ENCODE results near the gene AP1B1. TPM values are rescaled to one million over a fixed set of nuclear protein-coding genes. Genes with fewer than 3 reads are reported as not detected.
A peak's percentile ranks its signal among the peaks of the same experiment; 100 is the strongest.

AP1B1 gene
- total RNA-seq, 4 donors from 2014 or later: 55.6 to 97.0 (median 89.4) TPM

DNA sequence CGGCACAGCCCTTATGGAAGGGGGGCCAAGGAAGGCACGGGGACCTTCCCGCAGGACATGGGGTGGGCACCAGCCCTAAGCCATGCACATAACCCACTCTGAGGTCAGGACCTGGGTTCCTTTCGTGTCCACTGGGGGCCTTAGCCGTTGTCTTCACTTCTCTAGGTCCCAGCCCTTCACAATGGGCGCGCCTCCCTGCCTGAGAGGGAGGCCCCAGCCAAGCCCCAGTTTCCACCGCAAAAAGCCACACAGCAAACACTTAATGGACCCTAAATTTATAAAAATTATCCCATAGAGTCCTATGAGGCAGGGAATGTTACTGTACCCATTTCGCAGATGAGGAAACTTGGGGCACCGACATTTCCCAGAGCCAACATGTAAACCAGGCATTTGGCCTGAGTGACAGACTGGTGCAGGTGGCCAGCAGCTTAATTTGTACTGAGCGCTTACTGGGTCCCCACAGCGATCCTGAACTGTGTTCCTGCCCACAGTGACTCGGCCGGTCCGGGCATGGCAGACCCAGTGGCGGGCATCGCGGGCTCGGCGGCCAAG lies 80.7 kb downstream of the AP1B1 start:
- Histone ChIP-seq H3K36me3 (no peaks in the 10 kb centered on the region), H3K9me3 (no peaks in the 10 kb centered on the region), H3K4me1 (peaks cover 70% of the 10 kb centered on the region), H3K4me3 (peak overlapping the region; percentile 88), H3K27ac (peak overlapping the region; percentile 91), H3K27me3 (no peaks in the 10 kb centered on the region)
- 20% methylated on average over 11 of the region's 20 CpGs for WGBS
- TF ChIP-seq POLR2A (IDR thresholded peaks at IDR 0.05) (no peak), POLR2AphosphoS5 (IDR thresholded peaks at IDR 0.05) (no peak), EP300 (IDR thresholded peaks at IDR 0.05) (no peak)
- TF ChIP-seq, protein P1, sequence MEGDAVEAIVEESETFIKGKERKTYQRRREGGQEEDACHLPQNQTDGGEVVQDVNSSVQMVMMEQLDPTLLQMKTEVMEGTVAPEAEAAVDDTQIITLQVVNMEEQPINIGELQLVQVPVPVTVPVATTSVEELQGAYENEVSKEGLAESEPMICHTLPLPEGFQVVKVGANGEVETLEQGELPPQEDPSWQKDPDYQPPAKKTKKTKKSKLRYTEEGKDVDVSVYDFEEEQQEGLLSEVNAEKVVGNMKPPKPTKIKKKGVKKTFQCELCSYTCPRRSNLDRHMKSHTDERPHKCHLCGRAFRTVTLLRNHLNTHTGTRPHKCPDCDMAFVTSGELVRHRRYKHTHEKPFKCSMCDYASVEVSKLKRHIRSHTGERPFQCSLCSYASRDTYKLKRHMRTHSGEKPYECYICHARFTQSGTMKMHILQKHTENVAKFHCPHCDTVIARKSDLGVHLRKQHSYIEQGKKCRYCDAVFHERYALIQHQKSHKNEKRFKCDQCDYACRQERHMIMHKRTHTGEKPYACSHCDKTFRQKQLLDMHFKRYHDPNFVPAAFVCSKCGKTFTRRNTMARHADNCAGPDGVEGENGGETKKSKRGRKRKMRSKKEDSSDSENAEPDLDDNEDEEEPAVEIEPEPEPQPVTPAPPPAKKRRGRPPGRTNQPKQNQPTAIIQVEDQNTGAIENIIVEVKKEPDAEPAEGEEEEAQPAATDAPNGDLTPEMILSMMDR (IDR thresholded peaks at IDR 0.05): no peak
- no peak for DNase-seq (ENCODE audit: low spot score in 2 of 2)

DNA sequence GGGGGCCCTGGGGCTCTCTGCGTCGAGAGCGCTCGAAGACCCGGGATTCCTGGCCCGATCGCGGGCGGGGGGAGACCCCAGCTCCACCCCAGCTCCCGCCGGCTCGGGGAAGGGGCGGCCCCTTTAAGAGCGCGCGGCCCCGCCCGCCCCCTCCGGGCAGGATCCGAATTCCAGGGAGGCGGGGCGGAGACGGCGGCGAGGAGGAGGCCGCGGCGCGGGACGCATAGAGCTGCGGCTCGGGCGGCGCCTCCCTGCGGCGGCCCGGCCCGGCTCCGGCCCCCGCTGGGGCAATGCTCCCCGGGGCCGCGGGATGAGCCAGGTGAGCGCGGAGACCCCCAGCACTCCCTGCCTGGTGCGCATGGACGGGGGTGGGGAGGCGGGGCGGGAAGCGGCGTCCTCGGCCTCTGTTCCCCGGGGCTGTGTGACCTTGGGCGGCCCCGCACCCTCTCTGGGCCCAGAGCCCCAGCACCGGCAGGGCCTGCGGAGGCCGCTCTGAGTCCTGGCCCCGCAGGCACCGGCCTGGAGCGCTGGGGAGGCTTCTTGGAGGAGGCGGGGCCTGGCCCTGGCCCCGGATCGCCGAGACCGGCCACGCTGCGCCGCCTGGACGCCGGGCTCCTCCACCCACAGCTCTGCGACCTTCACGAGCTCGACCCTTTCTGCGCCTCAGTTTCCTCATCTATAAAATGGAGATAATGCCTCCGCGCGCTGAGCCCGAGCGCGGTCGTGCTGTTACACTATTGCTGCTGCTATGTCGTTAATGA lies 81.4 kb downstream of the AP1B1 start:
- peak in 1 of 2 donors; percentile 88 for DNase-seq (ENCODE audit: low spot score in 2 of 2)
- Histone ChIP-seq H3K4me3 (peak overlapping the region; percentile 88), H3K27ac (peak overlapping the region; percentile 91), H3K27me3 (no peaks in the 10 kb centered on the region), H3K4me1 (peaks cover 71% of the 10 kb centered on the region), H3K36me3 (no peaks in the 10 kb centered on the region), H3K9me3 (no peaks in the 10 kb centered on the region)
- 29% methylated on average over 1 of the region's 83 CpGs for WGBS
- TF ChIP-seq POLR2AphosphoS5 (IDR thresholded peaks at IDR 0.05) (no peak), EP300 (IDR thresholded peaks at IDR 0.05) (no peak), POLR2A (IDR thresholded peaks at IDR 0.05) (peak in 1 of 2 donors; percentile 39)
- TF ChIP-seq, protein P1 (IDR thresholded peaks at IDR 0.05): no peak

DNA sequence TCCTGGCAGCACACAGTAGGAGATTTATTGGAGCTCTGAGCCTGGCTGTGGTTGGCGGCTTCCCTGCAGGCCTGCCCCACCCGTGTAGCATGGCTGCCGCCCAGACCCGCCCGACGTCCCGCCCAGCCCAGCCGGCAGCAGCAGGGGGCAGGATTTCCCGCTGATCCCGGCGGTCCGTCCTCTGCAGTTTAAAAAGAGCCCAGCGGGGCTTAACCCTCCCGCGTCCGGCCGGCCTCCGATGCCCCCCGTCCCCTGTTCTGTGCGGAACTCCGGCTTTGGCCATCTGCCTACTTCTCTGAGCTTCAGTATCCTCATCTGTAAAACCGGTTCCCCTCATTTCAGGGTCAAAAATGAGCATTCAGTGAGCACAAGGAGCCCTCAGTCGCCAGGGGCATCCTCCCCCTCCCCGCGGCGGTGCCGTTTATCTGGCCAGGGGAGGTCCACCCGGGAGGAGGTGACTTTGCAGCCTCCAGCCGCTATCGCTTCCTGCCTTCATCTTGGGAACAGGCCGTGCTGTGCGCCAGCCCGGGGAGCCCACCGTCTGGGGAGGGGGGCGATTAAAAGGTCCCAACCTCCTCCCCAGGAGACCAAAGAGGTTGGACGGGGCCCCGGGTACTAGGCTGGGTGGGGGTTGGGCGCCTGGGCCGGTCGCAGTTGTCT lies 82.1 kb downstream of the AP1B1 start, which contains the start of gene GAS2L1:
GAS2L1 (plus strand) TSS at position 476 of the 660 bp plus-strand sequence. CDS start 1,456 bp downstream, outside the sequence.
- peak within 1 kb of the TSS; percentile 88 for H3K4me3 ChIP-seq
- H3K27me3 ChIP-seq: no peaks in the 10 kb centered on the region
- under 1% methylated on average over 23 of the region's 40 CpGs for WGBS
- H3K27ac ChIP-seq: peak within 1 kb of the TSS; percentile 91
- TF ChIP-seq, protein P1 (IDR thresholded peaks at IDR 0.05): peak; percentile 41 to 78
- TF ChIP-seq EP300 (IDR thresholded peaks at IDR 0.05) (no peak), POLR2AphosphoS5 (IDR thresholded peaks at IDR 0.05) (peak in 2 of 3 donors; percentile 67 to 69)
- H3K9me3 ChIP-seq: no peaks in the 10 kb centered on the region
- H3K4me1 ChIP-seq: peaks cover 64% of the 10 kb centered on the region
- H3K36me3 ChIP-seq: no peaks in the 10 kb centered on the region
- DNase-seq (ENCODE audit: low spot score in 2 of 2): peak in 1 of 2 donors; percentile 92

DNA sequence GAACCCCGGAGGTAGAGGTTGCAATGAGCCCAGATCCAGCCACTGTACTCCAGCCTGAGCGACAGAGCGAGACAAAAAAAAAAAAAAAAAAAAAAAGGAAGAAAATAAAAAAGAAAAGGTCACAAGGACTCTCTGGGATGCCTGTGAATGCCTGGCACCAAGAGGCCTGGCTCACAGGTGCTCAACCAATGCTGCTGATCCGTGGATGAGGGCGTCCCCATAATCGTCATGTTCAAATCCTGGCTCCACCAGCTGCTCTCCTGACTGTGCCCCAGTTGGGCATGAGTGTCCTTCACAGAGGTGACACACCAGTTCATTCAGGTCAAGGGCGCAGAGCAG lies 82.6 kb downstream of the AP1B1 start:
- WGBS: 44% methylated on average over 7 of the region's 7 CpGs
- H3K27ac ChIP-seq: no peak overlapping the region
- H3K27me3 ChIP-seq: no peaks in the 10 kb centered on the region
- peaks cover 4% of the 10 kb centered on the region for H3K36me3 ChIP-seq
- TF ChIP-seq, protein P1 (IDR thresholded peaks at IDR 0.05): no peak
- TF ChIP-seq EP300 (IDR thresholded peaks at IDR 0.05) (no peak), POLR2AphosphoS5 (IDR thresholded peaks at IDR 0.05) (no peak), POLR2A (IDR thresholded peaks at IDR 0.05) (no peak)
- DNase-seq (ENCODE audit: low spot score in 2 of 2): no peak
- H3K9me3 ChIP-seq: no peaks in the 10 kb centered on the region
- peaks cover 59% of the 10 kb centered on the region for H3K4me1 ChIP-seq
- H3K4me3 ChIP-seq: peak overlapping the region; percentile 88

All from suprapubic skin (tissue), 4 donors.